ENCODE results near the gene COLEC12.

DNA sequence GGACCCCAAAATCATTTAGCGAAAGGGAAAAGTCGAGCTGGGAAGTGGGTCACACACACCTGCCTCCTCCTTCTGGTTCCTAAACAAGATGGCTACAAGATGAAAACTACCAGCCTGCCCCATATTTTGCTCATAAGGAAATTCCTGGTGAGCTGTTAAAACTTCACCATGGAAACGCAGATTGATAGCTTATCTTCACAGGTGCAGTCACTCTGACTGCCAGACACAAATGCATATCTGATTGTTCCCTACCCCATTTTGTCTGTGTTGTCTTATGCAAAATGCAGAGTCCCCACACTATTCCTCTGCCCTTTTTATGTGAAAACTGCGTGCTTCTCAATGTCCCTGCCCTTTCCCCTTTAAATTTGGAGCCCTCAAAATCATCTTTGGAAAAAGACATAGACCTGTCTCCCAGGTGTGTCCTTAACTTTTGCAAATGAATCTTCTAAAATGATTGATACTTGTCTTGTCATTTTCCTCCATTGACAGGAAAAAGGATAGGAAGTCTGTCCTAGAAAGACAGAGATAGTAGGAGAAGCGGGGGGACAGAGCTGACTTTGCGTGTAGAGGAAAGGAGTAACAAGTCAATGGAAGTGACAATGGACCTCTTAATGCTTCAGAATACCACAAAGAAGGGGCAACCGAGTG lies 193.8 kb downstream of the COLEC12 start:
- TF ChIP-seq, protein P1, sequence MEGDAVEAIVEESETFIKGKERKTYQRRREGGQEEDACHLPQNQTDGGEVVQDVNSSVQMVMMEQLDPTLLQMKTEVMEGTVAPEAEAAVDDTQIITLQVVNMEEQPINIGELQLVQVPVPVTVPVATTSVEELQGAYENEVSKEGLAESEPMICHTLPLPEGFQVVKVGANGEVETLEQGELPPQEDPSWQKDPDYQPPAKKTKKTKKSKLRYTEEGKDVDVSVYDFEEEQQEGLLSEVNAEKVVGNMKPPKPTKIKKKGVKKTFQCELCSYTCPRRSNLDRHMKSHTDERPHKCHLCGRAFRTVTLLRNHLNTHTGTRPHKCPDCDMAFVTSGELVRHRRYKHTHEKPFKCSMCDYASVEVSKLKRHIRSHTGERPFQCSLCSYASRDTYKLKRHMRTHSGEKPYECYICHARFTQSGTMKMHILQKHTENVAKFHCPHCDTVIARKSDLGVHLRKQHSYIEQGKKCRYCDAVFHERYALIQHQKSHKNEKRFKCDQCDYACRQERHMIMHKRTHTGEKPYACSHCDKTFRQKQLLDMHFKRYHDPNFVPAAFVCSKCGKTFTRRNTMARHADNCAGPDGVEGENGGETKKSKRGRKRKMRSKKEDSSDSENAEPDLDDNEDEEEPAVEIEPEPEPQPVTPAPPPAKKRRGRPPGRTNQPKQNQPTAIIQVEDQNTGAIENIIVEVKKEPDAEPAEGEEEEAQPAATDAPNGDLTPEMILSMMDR (IDR thresholded peaks at IDR 0.05; ENCODE audit: insufficient read depth, low read length, poor library complexity, severe bottlenecking) = no peak
- no peak for TF ChIP-seq EZH2phosphoT487 (conservative IDR thresholded peaks at IDR 0.05; ENCODE audit: low read length)
